IMR-90 (cell line): Measurements from ENCODE around the gene PDZRN3. TPM values are rescaled to one million over a fixed set of nuclear protein-coding genes. Genes with fewer than 3 reads are reported as not detected.

Source experiments
- ATAC-seq: fragments of 200-7000 bp; cut with Tn5 transposase; 2 replicates; pipeline ENCODE4 v1.9.1; 2020; ENCODE audit warnings: low read depth, mild to moderate bottlenecking, moderate library complexity
- BruUV-seq: library from RNA; stranded (reverse); fragments of 400-500 nt; replicated peaks from 2 replicates; lab custom pipeline; 2021; lab: Mats Ljungman, UMichigan
- CTCF ChIA-PET: fragments of 300-600 bp; formaldehyde crosslinking; extraction: SDS; loops from one replicate; lab custom pipeline; 2021; ENCODE audit warnings: antibody characterized with exemption; lab: Yijun Ruan, JAX
- POLR2A ChIA-PET: fragments of 300-600 bp; sonication (Branson Sonifier 250); formaldehyde crosslinking; loops from one replicate; lab custom pipeline; 2022; ENCODE audit warnings: antibody characterized with exemption; ENCODE audit not compliant: unreplicated experiment; lab: Charles Lee
- DNase-seq: peaks from one replicate; pipeline ENCODE4 v3.0.0; 2013
- H2AFZ ChIP-seq: replicated peaks from 2 replicates; pipeline ENCODE3; 2013; ENCODE audit warnings: low read length, mild to moderate bottlenecking; ENCODE audit not compliant: poor library complexity
- H2AK5ac ChIP-seq: 2 replicates; pipeline ENCODE4 v1.6.1; 2013; ENCODE audit warnings: low read depth, low read length, inconsistent platforms
- H2AK9ac ChIP-seq: replicated peaks from 2 replicates; pipeline ENCODE3; 2013; ENCODE audit warnings: mild to moderate bottlenecking, low read depth, low read length, moderate library complexity; ENCODE audit not compliant: poor library complexity
- H2BK120ac ChIP-seq: 2 replicates; pipeline ENCODE4 v1.6.1; 2013; ENCODE audit warnings: low read depth, low read length, inconsistent platforms
- H2BK15ac ChIP-seq: 3 replicates; pipeline ENCODE4 v1.6.1; 2013; ENCODE audit warnings: low read depth, low read length, inconsistent platforms
- H2BK20ac ChIP-seq: 2 replicates; pipeline ENCODE4 v1.6.1; 2013; ENCODE audit warnings: low read depth, mild to moderate bottlenecking, inconsistent platforms, low read length, moderate library complexity
- H2BK5ac ChIP-seq: 2 replicates; pipeline ENCODE4 v1.6.1; 2013; ENCODE audit warnings: mild to moderate bottlenecking, low read depth, low read length, inconsistent platforms; ENCODE audit not compliant: poor library complexity, severe bottlenecking
- H3K14ac ChIP-seq: replicated peaks from 2 replicates; pipeline ENCODE4 v1.6.1; 2013; ENCODE audit warnings: low read depth, low read length, inconsistent platforms
- H3K18ac ChIP-seq: 2 replicates; pipeline ENCODE4 v1.6.1; 2013; ENCODE audit warnings: low read depth, low read length, control low read depth
- H3K23ac ChIP-seq: 2 replicates; pipeline ENCODE4 v1.6.1; 2013; ENCODE audit warnings: low read depth, low read length, inconsistent platforms
- H3K27ac ChIP-seq: 2 replicates; pipeline ENCODE4 v1.5.1; 2013; ENCODE audit warnings: mild to moderate bottlenecking, control low read depth, low read length; ENCODE audit not compliant: insufficient read depth
- H3K27me3 ChIP-seq: 2 replicates; pipeline ENCODE4 v1.6.1; 2013; ENCODE audit warnings: low read length; ENCODE audit not compliant: control insufficient read depth, insufficient read depth
- H3K36me3 ChIP-seq: 2 replicates; pipeline ENCODE4 v1.6.1; 2013; ENCODE audit warnings: low read length, mixed read lengths; ENCODE audit not compliant: control insufficient read depth, insufficient read depth
- H3K4ac ChIP-seq: 2 replicates; pipeline ENCODE4 v1.6.1; 2013; ENCODE audit warnings: low read depth, low read length, inconsistent platforms
- H3K4me1 ChIP-seq: 2 replicates; pipeline ENCODE4 v1.6.1; 2013; ENCODE audit warnings: low read length, mixed read lengths; ENCODE audit not compliant: control insufficient read depth, insufficient read depth
- H3K4me2 ChIP-seq: 2 replicates; pipeline ENCODE4 v1.6.1; 2013; ENCODE audit warnings: low read depth, mild to moderate bottlenecking, control low read depth, low read length, moderate library complexity
- H3K4me3 ChIP-seq: 2 replicates; pipeline ENCODE4 v1.5.1; 2013; ENCODE audit warnings: low read depth, mild to moderate bottlenecking, control low read depth, low read length, moderate library complexity; ENCODE audit not compliant: insufficient read depth
- H3K56ac ChIP-seq: 2 replicates; pipeline ENCODE4 v1.6.1; 2013; ENCODE audit warnings: low read length, inconsistent platforms; ENCODE audit not compliant: insufficient read depth; ENCODE audit errors: extremely low read depth
- H3K79me1 ChIP-seq, 2 experiments: 2 replicates each; pipeline ENCODE4 v1.6.1; 2013; ENCODE audit warnings: low read length in 2 of 2, inconsistent platforms in 1 of 2, low read depth in 1 of 2
- H3K9ac ChIP-seq: 2 replicates; pipeline ENCODE4 v1.6.1; 2013; ENCODE audit warnings: low read depth, low read length, control low read depth
- H3K9me1 ChIP-seq: 2 replicates; pipeline ENCODE4 v1.6.1; 2013; ENCODE audit warnings: low read length, inconsistent platforms; ENCODE audit not compliant: insufficient read depth
- H3K9me3 ChIP-seq: 2 replicates; pipeline ENCODE4 v1.6.1; 2013; ENCODE audit warnings: low read length; ENCODE audit not compliant: control insufficient read depth, insufficient read depth
- H4K20me1 ChIP-seq: 2 replicates; pipeline ENCODE4 v1.6.1; 2013; ENCODE audit warnings: low read length, inconsistent platforms; ENCODE audit not compliant: insufficient read depth
- H4K5ac ChIP-seq: 2 replicates; pipeline ENCODE4 v1.6.1; 2013; ENCODE audit warnings: mild to moderate bottlenecking, low read depth, low read length, control low read depth
- H4K8ac ChIP-seq, 2 experiments: 2 replicates each; pipeline ENCODE4 v1.6.1; 2013; ENCODE audit warnings: low read depth in 2 of 2, low read length in 2 of 2, control low read depth in 1 of 2, inconsistent platforms in 1 of 2
- H4K91ac ChIP-seq: 2 replicates; pipeline ENCODE4 v1.6.1; 2013; ENCODE audit warnings: low read depth, low read length, inconsistent platforms; ENCODE audit not compliant: insufficient read depth
- CTCF ChIP-seq: conservative IDR thresholded peaks from 2 replicates; pipeline ENCODE4 v1.5.1; 2012; ENCODE audit warnings: mild to moderate bottlenecking, low read depth, low read length, improper control_type of control experiment
- FOS ChIP-seq: fragments of 150-350 bp; IDR thresholded peaks from 2 replicates; pipeline ENCODE4 v1.6.1; 2016; ENCODE audit warnings: low read depth, low read length
- NFE2L2 ChIP-seq: fragments of 150-350 bp; IDR thresholded peaks from 2 replicates; pipeline ENCODE4 v1.6.1; 2016; ENCODE audit warnings: low read depth, mild to moderate bottlenecking, low read length
- RAD21 ChIP-seq: IDR thresholded peaks from 2 replicates; pipeline ENCODE4 v1.6.1; 2012; ENCODE audit warnings: low read length, improper control_type of control experiment
- RCOR1 ChIP-seq: IDR thresholded peaks from 2 replicates; pipeline ENCODE4 v1.6.1; 2012; ENCODE audit warnings: mild to moderate bottlenecking, low read length, improper control_type of control experiment; ENCODE audit not compliant: insufficient replicate concordance
- USF2 ChIP-seq: fragments of 150-350 bp; IDR thresholded peaks from 2 replicates; pipeline ENCODE4 v1.6.1; 2017; ENCODE audit warnings: mild to moderate bottlenecking, antibody characterized with exemption, low read length, low read depth
- WGBS, 2 experiments: methylation state at CpG; one replicate each; pipeline versions ENCODE4 v1.1.5 to v1.1.7; 2013; ENCODE audit warnings: missing lambda C conversion rate in 2 of 2; ENCODE audit not compliant: insufficient read length in 1 of 2; ENCODE audit errors: extremely low coverage in 2 of 2; 5-methylcytosine and 5-hydroxymethylcytosine counted together
- dilution Hi-C: fragments of 300-500 bp; cut with HindIII; formaldehyde crosslinking; loops from one replicate; pipeline ENCODE4 v1.14.3; 2018; ENCODE audit warnings: low sequenced_read_pairs; ENCODE audit not compliant: unreplicated experiment
- in situ Hi-C: fragments of 300-500 bp; cut with MboI; formaldehyde crosslinking; loops from 3 replicates; pipeline ENCODE4 v1.14.3; 2019; ENCODE audit warnings: low sequenced_read_pairs, inconsistent platforms, mixed read lengths
- intact Hi-C: fragments of 100-400 bp; cut with micrococcal nuclease; formaldehyde crosslinking; loops from 2 replicates; pipeline ENCODE4 v1.10.0; 2022
- polyA plus RNA-seq, 3 experiments: library from polyadenylated mRNA; depleted of rRNA; stranded (reverse); fragments of >200 nt; gene quantifications; 2 replicates each; pipeline ENCODE4 v1.2.3, GENCODE V29; 2012; ENCODE audit warnings: low replicate concordance in 1 of 3
- total RNA-seq: library from RNA; depleted of rRNA; stranded (reverse); fragments of >200 nt; gene quantifications from 2 replicates; pipeline ENCODE4 v1.2.3, GENCODE V29; 2012
- TF ChIP-seq, protein P1 (sequence below): fragments of 150-350 bp; IDR thresholded peaks from 2 replicates; pipeline ENCODE4 v1.6.1; 2016; ENCODE audit warnings: low read depth, mild to moderate bottlenecking, low read length, moderate library complexity, borderline replicate concordance

PDZRN3 gene
- total and polyA plus RNA-seq, 2 of the 4 experiments (the other 2 are of a cell fraction): 9.4 to 17.0 TPM

- peak; percentile 73 for ATAC-seq
Measured at GRCh38 chr3:73547427-73548248, 77.1 kb downstream of the PDZRN3 start.

More at GRCh38 chr3:73547427-73548248, 77.1 kb downstream of the PDZRN3 start:
- H3K4me3 ChIP-seq: no peak overlapping the region
- H4K91ac ChIP-seq: peak overlapping the region; percentile 94
- 69% methylated on average over 3 of the region's 11 CpGs; no CpG with 5 or more reads in 1 of the 2 experiments for WGBS, 2 experiments
- POLR2A ChIA-PET: no interaction called here
- peak overlapping the region; percentile 87 for H3K14ac ChIP-seq
- CTCF ChIA-PET: interaction anchor here (0.7 to 2.0 kb wide), 2 partner anchors 39 to 301 kb away, joined by 4 to 10 read pairs; no protein-coding TSS in a partner anchor
- TF ChIP-seq USF2 (peak; percentile 28; the same call in 1 of the 2 replicates), FOS (no peak), CTCF (no peak), RCOR1 (no peak), NFE2L2 (no peak), RAD21 (no peak)
- TF ChIP-seq, protein P1, sequence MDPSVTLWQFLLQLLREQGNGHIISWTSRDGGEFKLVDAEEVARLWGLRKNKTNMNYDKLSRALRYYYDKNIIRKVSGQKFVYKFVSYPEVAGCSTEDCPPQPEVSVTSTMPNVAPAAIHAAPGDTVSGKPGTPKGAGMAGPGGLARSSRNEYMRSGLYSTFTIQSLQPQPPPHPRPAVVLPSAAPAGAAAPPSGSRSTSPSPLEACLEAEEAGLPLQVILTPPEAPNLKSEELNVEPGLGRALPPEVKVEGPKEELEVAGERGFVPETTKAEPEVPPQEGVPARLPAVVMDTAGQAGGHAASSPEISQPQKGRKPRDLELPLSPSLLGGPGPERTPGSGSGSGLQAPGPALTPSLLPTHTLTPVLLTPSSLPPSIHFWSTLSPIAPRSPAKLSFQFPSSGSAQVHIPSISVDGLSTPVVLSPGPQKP: no peak
- dilution Hi-C loops (no loop called here), in situ Hi-C loops (no loop called here), intact Hi-C loops (loop anchor here (1.0 to 5.0 kb wide), 2 partner anchors 35 to 55 kb away; no protein-coding TSS in a partner anchor)
- peak overlapping the region; percentile 37 to 96 for H4K8ac ChIP-seq
- H2AFZ ChIP-seq: peak overlapping the region; percentile 65
- no peaks in the 10 kb centered on the region for H3K9me3 ChIP-seq
- peak overlapping the region; percentile 91 for H2AK5ac ChIP-seq
- H3K4me2 ChIP-seq: peak overlapping the region; percentile 53
- peak overlapping the region; percentile 89 for H3K23ac ChIP-seq
- H3K27ac ChIP-seq: peak overlapping the region; percentile 90
- peak overlapping the region; percentile 98 for H3K4ac ChIP-seq
- peaks cover 19% of the 10 kb centered on the region for H3K4me1 ChIP-seq
- peak overlapping the region; percentile 80 for H3K56ac ChIP-seq
- peak overlapping the region; percentile 44 for H3K9ac ChIP-seq
- H2AK9ac ChIP-seq: peak overlapping the region; percentile 79
- peak overlapping the region; percentile 94 for H4K5ac ChIP-seq
- H3K79me1 ChIP-seq: peaks cover 14 to 34% of the 10 kb centered on the region in 2 experiments
- peak overlapping the region; percentile 95 for H2BK5ac ChIP-seq
- peak overlapping the region; percentile 92 for H3K18ac ChIP-seq
- H2BK20ac ChIP-seq: peak overlapping the region; percentile 97
- H2BK15ac ChIP-seq: peak overlapping the region; percentile 99
- H4K20me1 ChIP-seq: 0 out of 2 replicates have a peak, but pooled peaks cover 5% of the 10 kb centered on the region
- H3K9me1 ChIP-seq: peaks cover 20% of the 10 kb centered on the region
- peak; percentile 94 for DNase-seq
- H2BK120ac ChIP-seq: peak overlapping the region; percentile 97
- no peaks in the 10 kb centered on the region for H3K27me3 ChIP-seq
- H3K36me3 ChIP-seq: no peaks in the 10 kb centered on the region
- no TSS peak for BruUV-seq
